ENCODE results near the gene NKAPD1. TPM values are rescaled to one million over a fixed set of nuclear protein-coding genes. Genes with fewer than 3 reads are reported as not detected.
"Not testable (repeated sequence)": the region's sequence is repeated elsewhere in the genome, so short reads cannot be mapped to it uniquely, and the experiment has no call there.

Gene NKAPD1
- total RNA-seq, 2 donors from 2014 or later = 10.2 to 21.0 TPM

DNA sequence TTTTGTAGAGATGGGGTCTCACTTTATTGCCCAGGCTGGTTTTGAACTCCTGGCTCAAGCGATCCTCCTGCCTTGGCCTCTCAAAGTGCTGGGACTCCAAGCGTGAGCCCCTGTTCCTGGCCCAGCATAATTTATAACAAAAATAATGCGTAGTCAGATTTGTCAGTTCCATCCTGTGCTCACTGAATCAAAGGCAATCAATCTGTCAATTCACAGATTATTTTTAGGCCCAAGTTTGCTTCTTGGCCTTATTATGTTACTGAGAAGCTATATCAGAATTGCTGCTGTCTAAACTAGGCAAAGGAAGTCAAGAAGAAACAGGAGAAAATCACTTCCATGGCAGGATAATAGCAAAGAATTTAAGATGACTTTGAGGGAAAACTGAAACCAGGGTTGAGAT is 40.2 kb upstream of the NKAPD1 start:
- ATAC-seq (ENCODE audit: insufficient number of reproducible peaks, low FRiP score, low read depth) (no peak), DNase-seq (ENCODE audit: low spot score) (no peak)
- no peaks in the 10 kb centered on the region for H3K27me3 ChIP-seq (replicated peaks; ENCODE audit: insufficient read depth)
- TF ChIP-seq, protein P1, sequence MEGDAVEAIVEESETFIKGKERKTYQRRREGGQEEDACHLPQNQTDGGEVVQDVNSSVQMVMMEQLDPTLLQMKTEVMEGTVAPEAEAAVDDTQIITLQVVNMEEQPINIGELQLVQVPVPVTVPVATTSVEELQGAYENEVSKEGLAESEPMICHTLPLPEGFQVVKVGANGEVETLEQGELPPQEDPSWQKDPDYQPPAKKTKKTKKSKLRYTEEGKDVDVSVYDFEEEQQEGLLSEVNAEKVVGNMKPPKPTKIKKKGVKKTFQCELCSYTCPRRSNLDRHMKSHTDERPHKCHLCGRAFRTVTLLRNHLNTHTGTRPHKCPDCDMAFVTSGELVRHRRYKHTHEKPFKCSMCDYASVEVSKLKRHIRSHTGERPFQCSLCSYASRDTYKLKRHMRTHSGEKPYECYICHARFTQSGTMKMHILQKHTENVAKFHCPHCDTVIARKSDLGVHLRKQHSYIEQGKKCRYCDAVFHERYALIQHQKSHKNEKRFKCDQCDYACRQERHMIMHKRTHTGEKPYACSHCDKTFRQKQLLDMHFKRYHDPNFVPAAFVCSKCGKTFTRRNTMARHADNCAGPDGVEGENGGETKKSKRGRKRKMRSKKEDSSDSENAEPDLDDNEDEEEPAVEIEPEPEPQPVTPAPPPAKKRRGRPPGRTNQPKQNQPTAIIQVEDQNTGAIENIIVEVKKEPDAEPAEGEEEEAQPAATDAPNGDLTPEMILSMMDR (IDR thresholded peaks at IDR 0.05) = no peak
- no peaks in the 10 kb centered on the region for H3K9me3 ChIP-seq
- H3K27ac ChIP-seq = no peak overlapping the region
- H3K4me1 ChIP-seq (ENCODE audit: control insufficient read depth in 1 of 2, low read depth in 2 of 2) = no peaks in the 10 kb centered on the region
- peaks cover 28% of the 10 kb centered on the region for H3K36me3 ChIP-seq
- H3K4me3 ChIP-seq = no peak overlapping the region

DNA sequence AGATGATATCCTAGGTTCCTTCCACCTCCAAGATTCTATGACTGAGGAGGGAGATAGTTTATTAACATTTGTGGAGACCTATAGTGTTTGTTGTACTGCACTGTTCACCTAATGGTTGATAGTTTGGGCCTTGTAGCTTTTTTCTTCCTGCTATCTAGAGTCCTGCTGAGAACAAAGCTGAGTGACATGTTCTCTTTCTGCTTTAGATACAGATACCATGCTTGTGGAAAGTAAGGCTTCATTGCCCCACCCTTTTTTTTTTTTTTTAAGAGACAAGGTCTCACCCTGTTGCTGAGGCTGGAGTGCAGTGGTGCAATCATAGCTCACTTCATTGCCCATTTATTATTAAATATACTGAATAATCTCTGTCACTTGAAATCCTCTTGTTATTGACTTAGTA is 36.6 kb upstream of the NKAPD1 start:
- DNase-seq (ENCODE audit: low spot score) (no peak), ATAC-seq (ENCODE audit: insufficient number of reproducible peaks, low FRiP score, low read depth) (no peak)
- Histone ChIP-seq H3K27me3 (replicated peaks; ENCODE audit: insufficient read depth) (no peaks in the 10 kb centered on the region), H3K9me3 (no peaks in the 10 kb centered on the region), H3K4me1 (ENCODE audit: control insufficient read depth in 1 of 2, low read depth in 2 of 2) (no peaks in the 10 kb centered on the region), H3K4me3 (no peak overlapping the region), H3K27ac (no peak overlapping the region), H3K36me3 (peaks cover 25% of the 10 kb centered on the region)
- TF ChIP-seq, protein P1 (IDR thresholded peaks at IDR 0.05) = no peak

DNA sequence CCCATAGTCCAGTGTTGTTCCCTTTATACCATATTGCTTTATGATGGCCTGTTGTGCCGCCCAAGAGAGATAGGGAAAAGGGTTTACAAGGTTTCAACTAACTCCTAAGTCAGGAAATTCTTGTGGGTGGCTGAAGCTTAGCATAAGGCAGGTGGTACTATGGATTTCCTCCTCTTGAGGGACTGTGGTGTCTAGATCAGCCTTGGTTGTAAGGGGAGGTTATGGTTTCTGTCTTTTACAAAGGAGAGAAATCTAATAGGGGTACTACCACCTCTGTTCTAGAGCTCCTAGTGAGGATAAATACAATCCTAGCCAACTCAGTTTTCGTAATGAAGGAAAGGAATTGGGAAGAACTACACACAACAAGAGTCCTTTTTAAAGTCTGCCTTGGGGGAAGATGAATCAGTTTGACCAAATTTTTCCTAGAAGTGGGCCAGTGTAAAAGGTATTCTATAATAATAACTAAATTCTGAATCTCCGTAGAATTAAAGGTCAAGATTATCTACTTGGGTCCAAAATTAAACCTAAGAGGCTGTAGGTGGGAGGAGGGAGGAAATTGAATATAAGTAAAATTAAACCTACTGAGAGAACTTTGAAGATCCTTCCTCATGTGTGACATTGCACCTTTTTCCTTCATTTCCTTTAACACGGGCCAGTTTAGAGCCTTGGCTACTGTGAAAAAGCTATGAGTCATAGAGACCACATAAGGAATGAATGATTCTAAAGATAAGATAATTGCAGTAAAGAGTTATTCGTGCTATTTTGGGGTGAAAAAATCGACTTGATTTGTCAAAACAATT is 31.7 kb upstream of the NKAPD1 start:
- Histone ChIP-seq H3K27ac (no peak overlapping the region), H3K9me3 (no peaks in the 10 kb centered on the region), H3K36me3 (peaks cover 25% of the 10 kb centered on the region), H3K4me3 (no peak overlapping the region), H3K4me1 (ENCODE audit: control insufficient read depth in 1 of 2, low read depth in 2 of 2) (no peaks in the 10 kb centered on the region), H3K27me3 (replicated peaks; ENCODE audit: insufficient read depth) (no peaks in the 10 kb centered on the region)
- TF ChIP-seq, protein P1 (IDR thresholded peaks at IDR 0.05) = no peak
- DNase-seq (ENCODE audit: low spot score) (no peak), ATAC-seq (ENCODE audit: insufficient number of reproducible peaks, low FRiP score, low read depth) (no peak)

DNA sequence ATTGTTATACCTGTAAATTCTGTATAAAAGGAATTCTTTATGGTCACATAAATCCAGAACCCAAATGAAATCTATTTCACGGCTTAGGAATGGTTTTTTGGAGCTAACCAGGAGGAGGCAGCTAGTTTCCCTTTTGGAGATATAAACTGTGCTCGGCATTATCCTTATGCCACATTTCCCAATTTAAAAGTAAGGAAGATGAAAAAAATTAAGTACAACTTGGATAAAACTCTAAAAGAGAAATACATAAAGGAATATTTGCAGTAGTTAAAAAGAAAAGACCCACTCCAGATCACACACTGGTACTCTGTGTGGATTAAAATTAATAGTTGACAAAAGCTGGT is 31.2 kb upstream of the NKAPD1 start:
- no peaks in the 10 kb centered on the region for H3K27me3 ChIP-seq (replicated peaks; ENCODE audit: insufficient read depth)
- DNase-seq (ENCODE audit: low spot score) (no peak), ATAC-seq (ENCODE audit: insufficient number of reproducible peaks, low FRiP score, low read depth) (no peak)
- H3K36me3 ChIP-seq = peaks cover 21% of the 10 kb centered on the region
- H3K4me1 ChIP-seq (ENCODE audit: control insufficient read depth in 1 of 2, low read depth in 2 of 2) = no peaks in the 10 kb centered on the region
- no peaks in the 10 kb centered on the region for H3K9me3 ChIP-seq
- no peak overlapping the region for H3K27ac ChIP-seq
- TF ChIP-seq, protein P1 (IDR thresholded peaks at IDR 0.05) = no peak
- no peak overlapping the region for H3K4me3 ChIP-seq

DNA sequence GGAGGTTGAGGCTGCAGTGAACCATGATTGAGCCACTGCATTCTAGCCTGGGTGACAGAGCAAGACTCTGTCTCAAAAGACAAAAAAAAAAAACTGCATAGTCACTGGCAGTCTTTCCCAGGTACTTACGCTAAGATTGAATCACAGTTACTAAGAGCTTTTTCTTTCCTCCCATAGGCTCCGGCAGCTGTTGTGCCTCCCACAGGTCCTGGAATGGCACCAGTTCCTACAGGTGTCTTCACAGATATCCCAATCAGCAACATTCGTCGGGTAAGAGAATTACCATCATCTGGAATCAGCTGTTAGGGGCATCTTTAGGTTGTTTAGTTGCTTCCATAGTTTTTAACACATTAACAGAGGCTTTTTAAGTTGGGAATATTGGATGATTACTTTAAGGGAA is 29.1 kb upstream of the NKAPD1 start:
- TF ChIP-seq, protein P1 (IDR thresholded peaks at IDR 0.05) = no peak
- H3K4me3 ChIP-seq = no peak overlapping the region
- H3K9me3 ChIP-seq = no peaks in the 10 kb centered on the region
- no peaks in the 10 kb centered on the region for H3K27me3 ChIP-seq (replicated peaks; ENCODE audit: insufficient read depth)
- ATAC-seq (ENCODE audit: insufficient number of reproducible peaks, low FRiP score, low read depth) (no peak), DNase-seq (ENCODE audit: low spot score) (no peak)
- H3K36me3 ChIP-seq = peaks cover 11% of the 10 kb centered on the region
- H3K27ac ChIP-seq = no peak overlapping the region
- peaks cover 9 to 11% of the 10 kb centered on the region in 2 donors for H3K4me1 ChIP-seq (ENCODE audit: control insufficient read depth in 1 of 2, low read depth in 2 of 2)

DNA sequence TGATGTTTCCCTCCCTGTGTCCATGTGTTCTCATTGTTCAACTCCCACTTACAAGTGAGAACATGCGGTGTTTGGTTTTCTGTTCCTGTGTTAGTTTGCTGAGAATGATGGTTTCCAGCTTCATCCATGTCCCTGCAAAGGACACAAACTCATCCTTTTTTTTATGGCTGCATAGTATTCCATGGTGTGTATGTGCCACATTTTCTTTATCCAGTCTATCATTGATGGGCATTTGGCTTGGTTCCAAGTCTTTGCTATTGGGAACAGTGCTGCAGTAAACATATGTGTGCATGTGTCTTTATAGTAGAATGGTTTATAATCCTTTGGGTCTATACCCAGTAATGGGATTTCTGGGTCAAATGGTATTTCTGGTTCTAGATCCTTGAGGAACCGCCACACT is 27.5 kb upstream of the NKAPD1 start:
- H3K27ac ChIP-seq; DNase-seq (ENCODE audit: low spot score); H3K4me3 ChIP-seq; H3K9me3 ChIP-seq; H3K27me3 ChIP-seq (replicated peaks; ENCODE audit: insufficient read depth); ATAC-seq (ENCODE audit: insufficient number of reproducible peaks, low FRiP score, low read depth): not testable (repeated sequence)
- H3K4me1 ChIP-seq (ENCODE audit: control insufficient read depth in 1 of 2, low read depth in 2 of 2) = peaks cover 9 to 11% of the 10 kb centered on the region in 2 donors
- peaks cover 10% of the 10 kb centered on the region for H3K36me3 ChIP-seq

DNA sequence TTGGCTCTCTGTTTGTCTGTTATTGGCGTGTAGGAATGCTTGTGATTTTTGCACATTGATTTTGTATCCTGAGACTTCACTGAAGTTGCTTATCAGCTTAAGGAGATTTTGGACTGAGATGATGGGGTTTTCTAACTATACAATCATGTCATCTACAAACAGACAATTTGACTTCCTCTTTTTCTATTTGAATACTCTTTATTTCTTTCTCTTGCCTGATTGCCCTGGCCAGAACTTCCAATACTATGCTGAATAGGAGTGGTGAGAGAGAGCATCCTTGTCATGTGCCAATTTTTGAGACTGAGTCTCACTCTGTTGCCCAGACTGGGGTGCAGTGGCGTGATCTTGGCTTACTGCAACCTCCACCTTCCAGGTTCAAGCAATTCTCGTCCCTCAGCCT is 25.8 kb upstream of the NKAPD1 start:
- Histone ChIP-seq H3K27ac (peak overlapping the region in 1 of 2 donors; percentile 67), H3K36me3 (peaks cover 24% of the 10 kb centered on the region), H3K4me1 (ENCODE audit: control insufficient read depth in 1 of 2, low read depth in 2 of 2) (peaks cover 9 to 11% of the 10 kb centered on the region in 2 donors)
- DNase-seq (ENCODE audit: low spot score); H3K4me3 ChIP-seq; H3K9me3 ChIP-seq; H3K27me3 ChIP-seq (replicated peaks; ENCODE audit: insufficient read depth); ATAC-seq (ENCODE audit: insufficient number of reproducible peaks, low FRiP score, low read depth): not testable (repeated sequence)

Measured in thoracic aorta (tissue), 2 donors.